Activated CD4-positive, alpha-beta T cell treated with anti-CD3 and anti-CD28 coated beads for 4 hours (primary cell): ENCODE results near the gene PCDHGA10.
"Not testable (repeated sequence)": the region's sequence is repeated elsewhere in the genome, so short reads cannot be mapped to it uniquely, and the experiment has no call there.

ENCODE experiments used
- DNase-seq, 2 donors: peaks; one replicate each; pipeline ENCODE4 v3.0.0-alpha.2; 2020

Gene PCDHGA10

DNA sequence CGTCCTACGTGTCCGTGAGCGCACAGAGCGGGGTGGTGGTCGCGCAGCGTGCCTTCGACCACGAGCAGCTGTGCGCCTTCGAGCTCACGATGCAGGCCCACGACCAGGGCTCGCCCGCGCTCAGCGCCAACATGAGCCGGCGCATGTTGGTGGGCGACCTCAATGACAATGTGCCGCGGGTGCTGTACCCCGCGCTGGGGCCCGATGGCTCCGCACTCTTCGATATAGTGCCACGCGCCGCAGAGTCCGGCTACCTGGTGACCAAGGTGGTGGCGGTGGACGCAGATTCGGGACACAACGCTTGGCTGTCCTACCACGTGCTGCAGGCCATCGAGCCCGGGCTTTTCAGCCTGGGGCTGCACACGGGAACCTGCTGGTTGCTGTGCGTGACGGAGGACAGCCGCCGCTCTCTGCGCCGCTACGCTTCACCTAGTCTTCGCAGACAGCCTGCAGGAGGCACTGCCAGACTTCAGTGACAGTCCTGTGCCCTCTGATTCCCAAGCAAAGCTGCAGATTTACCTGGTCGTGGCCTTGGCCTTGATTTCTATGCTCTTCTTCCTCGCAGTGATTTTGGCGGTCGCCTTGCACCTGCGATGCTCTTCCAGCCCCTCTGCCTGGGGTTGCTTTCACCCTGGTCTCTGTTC is 15.1 kb downstream of the PCDHGA10 start:
- DNase-seq = no peak

- no peak for DNase-seq
These were observed 17.7 kb downstream of the PCDHGA10 start, which contains the start of gene PCDHGA12 for GRCh38 chr5:141430332-141431113. PCDHGA12 (plus strand) TSS chr5:141430507; CDS start chr5:141430760, 253 bp downstream.

DNA sequence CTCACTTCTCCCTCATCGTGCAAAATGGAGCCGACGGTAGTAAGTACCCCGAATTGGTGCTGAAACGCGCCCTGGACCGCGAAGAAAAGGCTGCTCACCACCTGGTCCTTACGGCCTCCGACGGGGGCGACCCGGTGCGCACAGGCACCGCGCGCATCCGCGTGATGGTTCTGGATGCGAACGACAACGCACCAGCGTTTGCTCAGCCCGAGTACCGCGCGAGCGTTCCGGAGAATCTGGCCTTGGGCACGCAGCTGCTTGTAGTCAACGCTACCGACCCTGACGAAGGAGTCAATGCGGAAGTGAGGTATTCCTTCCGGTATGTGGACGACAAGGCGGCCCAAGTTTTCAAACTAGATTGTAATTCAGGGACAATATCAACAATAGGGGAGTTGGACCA is 18.5 kb downstream of the PCDHGA10 start:
- DNase-seq = no peak

GRCh38 chr5:141432308-141432707 is 19.5 kb downstream of the PCDHGA10 start:
- DNase-seq = not testable (repeated sequence)

DNA sequence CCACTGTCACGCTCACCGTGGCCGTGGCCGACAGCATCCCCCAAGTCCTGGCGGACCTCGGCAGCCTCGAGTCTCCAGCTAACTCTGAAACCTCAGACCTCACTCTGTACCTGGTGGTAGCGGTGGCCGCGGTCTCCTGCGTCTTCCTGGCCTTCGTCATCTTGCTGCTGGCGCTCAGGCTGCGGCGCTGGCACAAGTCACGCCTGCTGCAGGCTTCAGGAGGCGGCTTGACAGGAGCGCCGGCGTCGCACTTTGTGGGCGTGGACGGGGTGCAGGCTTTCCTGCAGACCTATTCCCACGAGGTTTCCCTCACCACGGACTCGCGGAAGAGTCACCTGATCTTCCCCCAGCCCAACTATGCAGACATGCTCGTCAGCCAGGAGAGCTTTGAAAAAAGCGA is 19.9 kb downstream of the PCDHGA10 start:
- DNase-seq = not testable (repeated sequence)

GRCh38 chr5:141434006-141434405 is 21.2 kb downstream of the PCDHGA10 start:
- no peak for DNase-seq

- DNase-seq = no peak
These were observed 24.4 kb downstream of the PCDHGA10 start for GRCh38 chr5:141437221-141437620.

DNA sequence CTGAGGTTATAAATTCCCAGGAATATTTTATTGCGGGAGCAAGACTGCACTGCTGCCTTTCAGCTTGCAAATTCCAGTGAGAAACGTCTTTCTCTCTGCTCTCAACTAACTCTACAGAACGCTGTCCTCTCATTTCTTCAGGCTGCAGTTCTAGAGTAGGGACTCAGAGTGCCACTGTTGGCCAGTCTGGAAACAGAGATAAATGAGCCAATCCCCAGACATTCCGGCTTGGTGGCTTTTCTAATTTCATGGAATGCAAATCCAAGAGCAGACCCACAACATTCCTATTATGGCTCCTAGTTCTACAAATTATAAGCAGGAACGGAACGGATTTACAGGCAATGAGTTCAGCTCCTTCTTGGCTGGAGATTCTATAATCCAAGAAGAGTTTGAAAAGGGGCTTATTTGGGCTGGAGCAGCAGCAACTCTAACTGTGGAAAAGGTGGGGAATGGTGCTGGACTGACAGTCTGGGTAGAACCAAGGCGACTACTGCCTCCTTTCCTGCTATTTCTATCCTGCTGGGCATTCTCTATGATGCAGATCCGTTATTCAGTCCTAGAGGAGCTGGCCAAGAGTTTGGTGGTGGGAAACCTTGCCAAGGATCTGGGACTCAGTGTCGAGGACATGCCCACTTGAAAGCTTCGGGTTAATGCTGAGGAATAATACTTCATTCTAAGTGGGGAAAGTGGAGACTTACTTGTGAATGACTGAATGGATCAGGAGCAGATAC is 26.8 kb downstream of the PCDHGA10 start:
- DNase-seq = no peak

DNA sequence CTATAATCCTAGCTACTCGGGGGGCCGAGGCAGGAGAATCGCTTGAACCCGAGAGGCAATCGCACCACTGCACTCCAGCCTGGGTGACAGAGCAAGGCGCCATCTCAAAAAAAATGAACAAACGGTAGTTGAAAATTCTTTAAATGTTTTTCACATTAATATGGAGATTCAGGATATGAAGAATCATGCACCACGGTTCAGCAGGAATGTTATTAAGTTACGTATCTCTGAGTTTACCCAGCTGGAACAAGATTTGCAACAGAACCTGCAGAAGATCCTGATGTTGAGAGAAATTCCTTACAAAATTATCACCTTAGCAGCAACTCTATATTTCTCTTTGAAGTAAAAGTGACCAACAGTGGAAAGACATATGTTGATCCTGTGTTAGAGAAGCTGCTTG is 27.6 kb downstream of the PCDHGA10 start:
- DNase-seq = no peak

- DNase-seq = no peak
These were observed 28.9 kb downstream of the PCDHGA10 start for GRCh38 chr5:141441571-141442170.

DNA sequence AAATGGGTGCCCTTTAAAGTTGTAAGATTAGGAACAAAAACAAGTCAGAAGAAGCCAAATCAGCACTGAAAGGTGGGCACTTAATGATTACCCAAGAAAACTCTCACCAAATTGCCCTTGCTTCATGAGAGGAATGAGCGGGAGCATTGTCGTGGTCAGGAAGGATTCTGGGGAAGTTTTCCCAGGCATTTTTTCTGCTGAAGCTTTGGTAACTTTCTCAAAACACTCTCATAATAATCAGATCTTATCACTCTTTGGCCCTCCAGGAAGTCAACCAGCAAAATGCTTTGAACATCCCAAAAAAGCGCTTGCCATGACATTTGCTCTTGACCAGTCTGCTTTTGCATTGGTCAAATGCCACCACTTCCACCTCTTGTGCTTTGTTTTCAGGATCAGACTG is 52.6 kb downstream of the PCDHGA10 start:
- no peak for DNase-seq
